ENCODE results near the gene ASXL2. TPM values are rescaled to one million over a fixed set of nuclear protein-coding genes. Genes with fewer than 3 reads are reported as not detected.
A peak's percentile ranks its signal among the peaks of the same experiment; 100 is the strongest.

The ASXL2 gene
- total and polyA plus RNA-seq, 2 of the 13 experiments (the other 11 are each of a cell fraction or from before 2014, with no cell fraction given), result 12.1 to 19.2 TPM

DNA sequence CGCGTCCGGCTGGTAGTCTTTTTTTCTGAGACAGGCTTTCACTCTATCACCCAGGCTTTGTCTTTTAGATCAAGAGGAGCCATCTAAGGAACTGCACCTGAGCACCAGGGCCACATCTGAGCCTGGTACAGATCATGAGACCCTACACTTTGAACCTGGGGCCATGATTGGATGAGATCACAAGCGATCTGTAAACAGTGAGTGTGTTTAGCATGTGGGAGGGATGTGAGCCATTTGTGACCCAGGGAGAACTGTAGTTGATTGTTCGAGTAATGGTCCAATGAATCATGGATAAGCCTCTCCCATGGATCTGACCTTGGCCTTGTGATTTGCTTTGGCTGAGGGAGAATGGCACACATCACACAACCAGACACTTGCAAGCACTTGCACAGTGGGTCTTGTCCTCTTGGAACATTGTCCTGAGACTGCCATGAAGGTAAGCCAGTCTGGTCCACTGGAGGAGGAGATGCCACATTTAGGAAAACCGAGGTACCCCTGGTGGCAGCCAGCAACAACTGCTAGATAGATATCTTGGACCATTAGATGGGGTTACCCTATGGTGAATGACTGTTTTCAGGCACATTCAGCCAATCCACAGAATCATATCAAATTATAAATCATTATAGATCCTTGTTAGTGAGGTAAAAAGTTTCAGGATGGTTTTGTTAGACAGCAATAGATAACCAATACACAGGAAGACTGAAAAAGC is 185.4 kb downstream of the ASXL2 start (continued):
- TF ChIP-seq SAP130 (CRISPR knock-in tag; IDR thresholded peaks at IDR 0.05; ENCODE audit: low read depth) (peak; percentile 84), TCF7 (IDR thresholded peaks at IDR 0.05; ENCODE audit: low read depth) (peak; percentile 63), ISL2 (CRISPR knock-in tag; IDR thresholded peaks at IDR 0.05) (no peak), NFYB (CRISPR knock-in tag; IDR thresholded peaks at IDR 0.05) (0 out of 2 replicates have a peak, but pooled peaks have one; percentile 20), RBAK (CRISPR knock-in tag; IDR thresholded peaks at IDR 0.05) (no peak), ZNF101 (CRISPR knock-in tag; IDR thresholded peaks at IDR 0.05; ENCODE audit: borderline replicate concordance, low read depth) (no peak), NR3C1 (CRISPR knock-in tag; IDR thresholded peaks at IDR 0.05) (no peak), MYC (CRISPR knock-in tag; IDR thresholded peaks at IDR 0.05; ENCODE audit: borderline replicate concordance) (no peak), CREM (IDR thresholded peaks at IDR 0.05) (peak; percentile 50; the same call in 1 of the 2 replicates), CREM (CRISPR knock-in tag; IDR thresholded peaks at IDR 0.05) (no peak), ERF (CRISPR knock-in tag; IDR thresholded peaks at IDR 0.05) (peak; percentile 65; the same call in 1 of the 2 replicates), PLRG1 (conservative IDR thresholded peaks at IDR 0.05) (no peak), ZNF441 (CRISPR knock-in tag; IDR thresholded peaks at IDR 0.05; ENCODE audit: borderline replicate concordance) (no peak), ZSCAN9 (CRISPR knock-in tag; IDR thresholded peaks at IDR 0.05; ENCODE audit: borderline replicate concordance) (no peak), SMAD9 (CRISPR knock-in tag; IDR thresholded peaks at IDR 0.05) (no peak), TAF15 (IDR thresholded peaks at IDR 0.05; ENCODE audit: low read depth, low read length, poor library complexity, severe bottlenecking) (no peak), ZNF543 (CRISPR knock-in tag; IDR thresholded peaks at IDR 0.05) (0 out of 2 replicates have a peak, but pooled peaks have one; percentile 65)
- TF ChIP-seq, protein P1, sequence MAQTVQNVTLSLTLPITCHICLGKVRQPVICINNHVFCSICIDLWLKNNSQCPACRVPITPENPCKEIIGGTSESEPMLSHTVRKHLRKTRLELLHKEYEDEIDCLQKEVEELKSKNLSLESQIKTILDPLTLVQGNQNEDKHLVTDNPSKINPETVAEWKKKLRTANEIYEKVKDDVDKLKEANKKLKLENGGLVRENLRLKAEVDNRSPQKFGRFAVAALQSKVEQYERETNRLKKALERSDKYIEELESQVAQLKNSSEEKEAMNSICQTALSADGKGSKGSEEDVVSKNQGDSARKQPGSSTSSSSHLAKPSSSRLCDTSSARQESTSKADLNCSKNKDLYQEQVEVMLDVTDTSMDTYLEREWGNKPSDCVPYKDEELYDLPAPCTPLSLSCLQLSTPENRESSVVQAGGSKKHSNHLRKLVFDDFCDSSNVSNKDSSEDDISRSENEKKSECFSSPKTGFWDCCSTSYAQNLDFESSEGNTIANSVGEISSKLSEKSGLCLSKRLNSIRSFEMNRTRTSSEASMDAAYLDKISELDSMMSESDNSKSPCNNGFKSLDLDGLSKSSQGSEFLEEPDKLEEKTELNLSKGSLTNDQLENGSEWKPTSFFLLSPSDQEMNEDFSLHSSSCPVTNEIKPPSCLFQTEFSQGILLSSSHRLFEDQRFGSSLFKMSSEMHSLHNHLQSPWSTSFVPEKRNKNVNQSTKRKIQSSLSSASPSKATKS (CRISPR knock-in tag; IDR thresholded peaks at IDR 0.05), result no peak
- TF ChIP-seq, protein P2, sequence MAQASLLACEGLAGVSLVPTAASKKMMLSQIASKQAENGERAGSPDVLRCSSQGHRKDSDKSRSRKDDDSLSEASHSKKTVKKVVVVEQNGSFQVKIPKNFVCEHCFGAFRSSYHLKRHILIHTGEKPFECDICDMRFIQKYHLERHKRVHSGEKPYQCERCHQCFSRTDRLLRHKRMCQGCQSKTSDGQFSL (CRISPR knock-in tag; IDR thresholded peaks at IDR 0.05), result no peak
- TF ChIP-seq, protein P3, sequence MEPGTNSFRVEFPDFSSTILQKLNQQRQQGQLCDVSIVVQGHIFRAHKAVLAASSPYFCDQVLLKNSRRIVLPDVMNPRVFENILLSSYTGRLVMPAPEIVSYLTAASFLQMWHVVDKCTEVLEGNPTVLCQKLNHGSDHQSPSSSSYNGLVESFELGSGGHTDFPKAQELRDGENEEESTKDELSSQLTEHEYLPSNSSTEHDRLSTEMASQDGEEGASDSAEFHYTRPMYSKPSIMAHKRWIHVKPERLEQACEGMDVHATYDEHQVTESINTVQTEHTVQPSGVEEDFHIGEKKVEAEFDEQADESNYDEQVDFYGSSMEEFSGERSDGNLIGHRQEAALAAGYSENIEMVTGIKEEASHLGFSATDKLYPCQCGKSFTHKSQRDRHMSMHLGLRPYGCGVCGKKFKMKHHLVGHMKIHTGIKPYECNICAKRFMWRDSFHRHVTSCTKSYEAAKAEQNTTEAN (CRISPR knock-in tag; conservative IDR thresholded peaks at IDR 0.05), result peak; percentile 94
- TF ChIP-seq, protein P4, sequence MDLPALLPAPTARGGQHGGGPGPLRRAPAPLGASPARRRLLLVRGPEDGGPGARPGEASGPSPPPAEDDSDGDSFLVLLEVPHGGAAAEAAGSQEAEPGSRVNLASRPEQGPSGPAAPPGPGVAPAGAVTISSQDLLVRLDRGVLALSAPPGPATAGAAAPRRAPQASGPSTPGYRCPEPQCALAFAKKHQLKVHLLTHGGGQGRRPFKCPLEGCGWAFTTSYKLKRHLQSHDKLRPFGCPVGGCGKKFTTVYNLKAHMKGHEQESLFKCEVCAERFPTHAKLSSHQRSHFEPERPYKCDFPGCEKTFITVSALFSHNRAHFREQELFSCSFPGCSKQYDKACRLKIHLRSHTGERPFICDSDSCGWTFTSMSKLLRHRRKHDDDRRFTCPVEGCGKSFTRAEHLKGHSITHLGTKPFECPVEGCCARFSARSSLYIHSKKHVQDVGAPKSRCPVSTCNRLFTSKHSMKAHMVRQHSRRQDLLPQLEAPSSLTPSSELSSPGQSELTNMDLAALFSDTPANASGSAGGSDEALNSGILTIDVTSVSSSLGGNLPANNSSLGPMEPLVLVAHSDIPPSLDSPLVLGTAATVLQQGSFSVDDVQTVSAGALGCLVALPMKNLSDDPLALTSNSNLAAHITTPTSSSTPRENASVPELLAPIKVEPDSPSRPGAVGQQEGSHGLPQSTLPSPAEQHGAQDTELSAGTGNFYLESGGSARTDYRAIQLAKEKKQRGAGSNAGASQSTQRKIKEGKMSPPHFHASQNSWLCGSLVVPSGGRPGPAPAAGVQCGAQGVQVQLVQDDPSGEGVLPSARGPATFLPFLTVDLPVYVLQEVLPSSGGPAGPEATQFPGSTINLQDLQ (CRISPR knock-in tag; IDR thresholded peaks at IDR 0.05), result no peak
- TF ChIP-seq, protein P5, sequence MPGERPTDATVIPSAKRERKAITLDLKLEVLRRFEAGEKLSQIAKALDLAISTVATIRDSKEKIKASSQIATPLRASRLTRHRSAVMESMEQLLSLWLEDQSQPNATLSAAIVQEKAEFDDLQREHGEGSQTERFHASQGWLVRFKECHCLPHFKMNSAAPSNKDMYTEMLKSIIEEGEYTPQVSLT (CRISPR knock-in tag; IDR thresholded peaks at IDR 0.05; ENCODE audit: borderline replicate concordance, low read depth), result no peak
- TF ChIP-seq, protein P6, sequence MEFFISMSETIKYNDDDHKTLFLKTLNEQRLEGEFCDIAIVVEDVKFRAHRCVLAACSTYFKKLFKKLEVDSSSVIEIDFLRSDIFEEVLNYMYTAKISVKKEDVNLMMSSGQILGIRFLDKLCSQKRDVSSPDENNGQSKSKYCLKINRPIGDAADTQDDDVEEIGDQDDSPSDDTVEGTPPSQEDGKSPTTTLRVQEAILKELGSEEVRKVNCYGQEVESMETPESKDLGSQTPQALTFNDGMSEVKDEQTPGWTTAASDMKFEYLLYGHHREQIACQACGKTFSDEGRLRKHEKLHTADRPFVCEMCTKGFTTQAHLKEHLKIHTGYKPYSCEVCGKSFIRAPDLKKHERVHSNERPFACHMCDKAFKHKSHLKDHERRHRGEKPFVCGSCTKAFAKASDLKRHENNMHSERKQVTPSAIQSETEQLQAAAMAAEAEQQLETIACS (CRISPR knock-in tag; IDR thresholded peaks at IDR 0.05), result no peak
